HepG2 (cell line): ENCODE results near the gene ACTR1A.

ENCODE experiments used
- BCL6 ChIP-seq: IDR thresholded peaks from 2 replicates; pipeline ENCODE4 v1.6.1; 2016; ENCODE audit warnings: missing genetic modification reagents, missing compliant biosample characterization
- CTCF ChIP-seq: sonication (generic); formaldehyde crosslinking; IDR thresholded peaks from 2 replicates; pipeline ENCODE4 v1.5.0; 2020; ENCODE audit warnings: mild to moderate bottlenecking, missing genetic modification reagents, moderate library complexity
- EZH2 ChIP-seq: conservative IDR thresholded peaks from 2 replicates; pipeline ENCODE4 v1.6.1; 2012; ENCODE audit warnings: mild to moderate bottlenecking, low read depth, low read length, moderate library complexity
- IRF2 ChIP-seq: IDR thresholded peaks from 2 replicates; pipeline ENCODE4 v1.6.1; 2018; ENCODE audit warnings: missing genetic modification reagents, missing compliant biosample characterization
- KLF16 ChIP-seq, 2 experiments: sonication (generic) in 1 of 2; formaldehyde crosslinking in 1 of 2; IDR thresholded peaks; 2 replicates each; pipeline versions ENCODE4 v1.6.1 to v1.8.0; 2016 to 2023; ENCODE audit warnings: missing genetic modification reagents in 2 of 2, missing compliant biosample characterization in 1 of 2
- SP2 ChIP-seq: sonication (generic); formaldehyde crosslinking; IDR thresholded peaks from 2 replicates; pipeline ENCODE4 v1.5.1; 2020; ENCODE audit warnings: mild to moderate bottlenecking, missing genetic modification reagents
- ZFX ChIP-seq: sonication (generic); formaldehyde crosslinking; IDR thresholded peaks from 2 replicates; pipeline ENCODE4 v1.4.0; 2020; ENCODE audit warnings: mild to moderate bottlenecking, low read depth, missing genetic modification reagents, moderate library complexity
- ZNF207 ChIP-seq: fragments of 450-650 bp; IDR thresholded peaks from 2 replicates; pipeline ENCODE4 v1.6.1; 2016; ENCODE audit warnings: antibody characterized with exemption, borderline replicate concordance
- ZNF331 ChIP-seq: sonication (generic); formaldehyde crosslinking; IDR thresholded peaks from 2 replicates; pipeline ENCODE4 v1.4.0; 2020; ENCODE audit warnings: missing genetic modification reagents
- ZNF367 ChIP-seq: sonication (generic); formaldehyde crosslinking; IDR thresholded peaks from 2 replicates; pipeline ENCODE4 v1.4.0; 2020; ENCODE audit warnings: missing genetic modification reagents, borderline replicate concordance
- ZNF451 ChIP-seq: sonication (generic); formaldehyde crosslinking; IDR thresholded peaks from 2 replicates; pipeline ENCODE4 v1.5.0; 2020; ENCODE audit warnings: mild to moderate bottlenecking, missing genetic modification reagents
- ZNF570 ChIP-seq: sonication (generic); formaldehyde crosslinking; IDR thresholded peaks from 2 replicates; pipeline ENCODE4 v1.4.0; 2020; ENCODE audit warnings: mild to moderate bottlenecking, missing genetic modification reagents, borderline replicate concordance
- TF ChIP-seq, protein P1 (sequence below): sonication (generic); formaldehyde crosslinking; IDR thresholded peaks from 2 replicates; pipeline ENCODE4 v1.4.0; 2020; ENCODE audit warnings: missing genetic modification reagents, mild to moderate bottlenecking, borderline replicate concordance
- TF ChIP-seq, protein P2 (sequence below): sonication (generic); formaldehyde crosslinking; IDR thresholded peaks from 2 replicates; pipeline ENCODE4 v1.4.0; 2020; ENCODE audit warnings: mild to moderate bottlenecking, missing genetic modification reagents, borderline replicate concordance

- TF ChIP-seq, protein P1, sequence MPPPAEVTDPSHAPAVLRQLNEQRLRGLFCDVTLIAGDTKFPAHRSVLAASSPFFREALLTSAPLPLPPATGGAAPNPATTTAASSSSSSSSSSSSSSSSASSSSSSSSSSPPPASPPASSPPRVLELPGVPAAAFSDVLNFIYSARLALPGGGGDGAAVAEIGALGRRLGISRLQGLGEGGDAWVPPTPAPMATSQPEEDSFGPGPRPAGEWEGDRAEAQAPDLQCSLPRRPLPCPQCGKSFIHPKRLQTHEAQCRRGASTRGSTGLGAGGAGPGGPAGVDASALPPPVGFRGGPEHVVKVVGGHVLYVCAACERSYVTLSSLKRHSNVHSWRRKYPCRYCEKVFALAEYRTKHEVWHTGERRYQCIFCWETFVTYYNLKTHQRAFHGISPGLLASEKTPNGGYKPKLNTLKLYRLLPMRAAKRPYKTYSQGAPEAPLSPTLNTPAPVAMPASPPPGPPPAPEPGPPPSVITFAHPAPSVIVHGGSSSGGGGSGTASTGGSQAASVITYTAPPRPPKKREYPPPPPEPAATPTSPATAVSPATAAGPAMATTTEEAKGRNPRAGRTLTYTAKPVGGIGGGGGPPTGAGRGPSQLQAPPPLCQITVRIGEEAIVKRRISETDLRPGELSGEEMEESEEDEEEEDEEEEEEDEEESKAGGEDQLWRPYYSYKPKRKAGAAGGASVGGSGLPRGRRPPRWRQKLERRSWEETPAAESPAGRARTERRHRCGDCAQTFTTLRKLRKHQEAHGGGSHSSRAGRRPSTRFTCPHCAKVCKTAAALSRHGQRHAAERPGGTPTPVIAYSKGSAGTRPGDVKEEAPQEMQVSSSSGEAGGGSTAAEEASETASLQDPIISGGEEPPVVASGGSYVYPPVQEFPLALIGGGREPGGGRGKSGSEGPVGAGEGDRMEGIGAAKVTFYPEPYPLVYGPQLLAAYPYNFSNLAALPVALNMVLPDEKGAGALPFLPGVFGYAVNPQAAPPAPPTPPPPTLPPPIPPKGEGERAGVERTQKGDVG (CRISPR knock-in tag): no peak
- TF ChIP-seq ZFX (CRISPR knock-in tag): peak; percentile 94
- no peak for TF ChIP-seq EZH2
- peak in 1 of 2 experiments; percentile 37; a peak in 1 of 4 replicates for TF ChIP-seq KLF16 (CRISPR knock-in tag; IDR thresholded peaks at IDR 0.05)
- no peak; the same call in 1 of the 2 replicates for TF ChIP-seq CTCF (CRISPR knock-in tag)
- no peak for TF ChIP-seq ZNF451
- no peak for TF ChIP-seq ZNF367 (CRISPR knock-in tag)
- no peak for TF ChIP-seq BCL6 (CRISPR knock-in tag)
- no peak for TF ChIP-seq ZNF570 (CRISPR knock-in tag)
- no peak for TF ChIP-seq ZNF207
- no peak for TF ChIP-seq ZNF331 (CRISPR knock-in tag)
- TF ChIP-seq, protein P2, sequence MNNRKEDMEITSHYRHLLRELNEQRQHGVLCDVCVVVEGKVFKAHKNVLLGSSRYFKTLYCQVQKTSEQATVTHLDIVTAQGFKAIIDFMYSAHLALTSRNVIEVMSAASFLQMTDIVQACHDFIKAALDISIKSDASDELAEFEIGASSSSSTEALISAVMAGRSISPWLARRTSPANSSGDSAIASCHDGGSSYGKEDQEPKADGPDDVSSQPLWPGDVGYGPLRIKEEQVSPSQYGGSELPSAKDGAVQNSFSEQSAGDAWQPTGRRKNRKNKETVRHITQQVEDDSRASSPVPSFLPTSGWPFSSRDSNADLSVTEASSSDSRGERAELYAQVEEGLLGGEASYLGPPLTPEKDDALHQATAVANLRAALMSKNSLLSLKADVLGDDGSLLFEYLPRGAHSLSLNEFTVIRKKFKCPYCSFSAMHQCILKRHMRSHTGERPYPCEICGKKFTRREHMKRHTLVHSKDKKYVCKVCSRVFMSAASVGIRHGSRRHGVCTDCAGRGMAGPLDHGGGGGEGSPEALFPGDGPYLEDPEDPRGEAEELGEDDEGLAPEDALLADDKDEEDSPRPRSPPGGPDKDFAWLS: no peak
- peak; percentile 86 for TF ChIP-seq SP2 (CRISPR knock-in tag)
- TF ChIP-seq IRF2 (CRISPR knock-in tag): peak; percentile 98
Measured at GRCh38 chr10:102502337-102503151, at the start of gene ACTR1A.
